ENCODE measurements around the gene SRSF6. TPM values are rescaled to one million over a fixed set of nuclear protein-coding genes. Genes with fewer than 3 reads are reported as not detected.
"Not testable (repeated sequence)": the region's sequence is repeated elsewhere in the genome, so short reads cannot be mapped to it uniquely, and the experiment has no call there.

SRSF6 gene
- polyA plus RNA-seq, 3 donors, result 319 to 438 (median 380) TPM

DNA sequence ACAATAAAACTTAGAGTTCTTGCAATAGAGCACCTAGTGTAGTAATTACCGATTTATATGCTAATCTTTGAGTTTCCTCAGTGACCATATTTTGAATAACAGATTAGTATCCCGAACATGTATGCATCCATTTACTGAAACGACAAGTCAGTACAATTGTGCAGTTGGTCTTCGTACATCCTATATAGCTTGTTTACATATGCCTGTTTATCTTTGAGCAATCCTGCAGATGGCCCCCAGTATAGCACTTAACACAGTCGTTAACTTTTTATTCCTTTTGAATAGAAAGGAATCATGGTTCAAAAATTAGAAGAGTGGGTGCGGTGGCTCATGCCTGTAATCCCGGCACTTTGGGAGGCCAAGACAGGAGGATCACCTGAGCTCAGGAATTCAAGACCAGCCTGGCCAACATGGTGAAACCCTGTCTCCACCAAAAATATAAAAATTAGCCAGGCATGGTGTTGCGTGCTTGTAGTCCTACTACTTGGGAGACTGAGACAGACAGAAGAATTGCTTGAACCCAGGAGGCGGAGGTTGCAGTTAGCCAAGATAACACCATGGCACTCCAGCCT is 6.6 kb downstream of the SRSF6 start:
- DNase-seq, result no peak

DNA sequence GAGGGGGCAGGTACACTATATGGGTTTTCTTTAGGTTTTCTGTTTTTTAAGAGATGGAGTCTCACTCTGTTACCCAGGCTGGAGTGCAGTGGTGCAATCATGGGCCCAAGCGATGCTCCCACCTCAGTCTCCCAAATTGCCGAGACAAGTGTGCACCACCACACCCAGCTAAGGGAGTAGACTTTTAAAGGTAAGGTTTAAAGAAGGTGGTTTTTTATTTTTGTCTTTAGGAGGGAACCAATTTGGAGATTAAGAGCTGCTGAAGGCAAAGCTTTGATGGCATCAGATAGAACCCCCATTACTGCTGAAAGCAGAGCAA is 7.9 kb downstream of the SRSF6 start:
- DNase-seq, result no peak

DNA sequence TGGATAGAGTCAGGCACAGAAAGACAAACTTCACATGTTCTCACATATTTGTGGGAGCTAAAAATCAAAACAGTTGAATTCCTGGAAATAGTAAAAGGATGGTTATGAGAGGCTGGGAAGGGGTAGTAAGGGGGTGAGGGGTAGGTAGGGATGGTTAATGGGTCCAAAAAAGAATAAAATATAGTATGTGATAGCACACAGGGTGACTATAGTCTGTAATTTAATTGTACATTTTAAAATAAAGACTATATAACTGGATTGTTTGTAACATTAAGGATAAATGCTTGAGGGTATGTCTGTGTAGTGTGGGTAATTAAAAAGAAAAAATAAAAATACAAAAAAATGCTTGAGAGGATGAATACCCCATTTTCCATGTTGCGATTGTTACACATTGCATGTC is 9.9 kb downstream of the SRSF6 start:
- no peak for DNase-seq

DNA sequence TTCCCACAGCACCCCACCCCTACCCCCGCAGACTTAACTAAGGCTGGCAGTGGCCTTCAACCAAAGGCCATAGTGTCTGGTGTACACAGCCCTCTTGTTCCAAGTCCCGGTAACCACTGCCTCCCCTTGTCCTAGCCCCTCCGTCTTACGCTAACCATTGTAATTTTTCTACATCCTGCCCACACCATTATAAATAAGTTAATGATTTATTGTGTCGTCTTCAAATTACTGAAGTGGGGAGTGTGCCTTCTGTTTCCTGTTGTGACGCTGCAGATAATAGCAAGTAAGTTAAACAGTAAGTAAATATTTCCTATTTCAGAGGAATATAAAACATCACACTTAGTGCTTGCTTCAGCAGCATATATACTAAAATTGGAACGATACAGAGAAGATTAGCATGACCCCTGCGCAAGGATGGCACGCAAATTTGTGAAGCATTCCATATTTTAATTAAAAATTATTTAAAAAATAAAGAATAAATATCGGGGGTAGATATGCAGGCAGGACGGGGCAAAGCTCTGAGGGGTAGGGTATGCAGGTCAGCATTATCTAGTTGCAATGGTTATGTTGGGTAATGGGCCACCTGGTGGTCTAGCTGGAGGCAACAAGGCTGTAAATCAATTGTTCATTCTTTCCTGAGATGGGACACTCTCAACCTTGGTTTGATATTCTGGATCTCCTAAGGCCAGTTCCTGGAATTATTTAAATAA is 15.1 kb downstream of the SRSF6 start:
- DNase-seq, result no peak

DNA sequence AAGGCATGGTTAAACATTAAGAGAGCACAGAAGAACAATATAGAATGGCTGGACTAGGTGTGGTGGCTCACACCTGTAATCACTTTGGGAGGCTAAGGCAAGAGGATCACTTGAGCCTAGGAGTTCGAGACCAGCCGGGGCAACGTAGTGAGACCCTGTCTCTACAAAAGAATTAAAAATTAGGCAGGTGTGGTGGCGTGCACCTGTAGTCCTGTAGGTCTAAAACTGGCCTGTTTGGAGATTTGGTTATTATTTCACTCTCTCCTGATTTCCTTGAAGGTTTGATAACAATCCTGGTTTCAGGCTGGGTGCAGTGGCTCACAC is 15.6 kb downstream of the SRSF6 start:
- DNase-seq, result no peak

DNA sequence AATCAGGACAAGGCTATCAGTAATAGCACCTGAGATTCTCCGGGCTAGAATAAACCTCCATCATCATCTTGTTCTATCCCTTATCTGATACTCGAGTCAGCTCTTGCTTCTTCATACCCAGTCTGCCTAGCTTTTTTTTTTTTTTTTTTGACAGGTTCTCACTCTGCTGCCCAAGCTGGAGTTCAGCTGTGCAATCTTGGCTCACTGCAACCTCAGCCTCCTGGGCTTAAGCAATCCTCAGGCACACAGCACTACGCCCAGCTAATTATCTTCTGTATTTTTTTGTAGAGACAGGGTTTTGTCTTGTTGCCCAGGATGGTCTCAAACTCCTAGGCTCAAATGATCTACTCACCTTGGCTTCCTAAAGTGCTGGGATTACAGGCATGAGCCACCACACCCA is 19.5 kb downstream of the SRSF6 start:
- no peak for DNase-seq

DNA sequence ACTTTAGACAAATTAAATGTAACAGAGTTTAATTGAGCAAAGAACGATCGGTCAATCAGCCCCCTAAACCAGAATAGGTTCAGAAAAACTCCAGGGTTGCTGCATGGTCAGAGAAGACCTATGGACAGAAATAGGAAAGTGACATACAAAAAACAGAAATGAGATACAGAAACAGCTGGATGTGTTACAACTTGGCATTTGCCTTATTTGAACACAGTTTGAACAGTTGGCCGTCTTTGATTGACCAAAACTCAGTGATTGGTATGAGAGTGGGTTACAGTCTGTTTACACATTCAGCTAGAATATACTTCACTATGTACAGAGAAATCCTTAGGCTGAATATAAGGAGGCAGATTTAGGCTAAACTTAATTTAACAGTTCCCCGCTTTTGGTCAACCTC is 19.9 kb downstream of the SRSF6 start:
- no peak for DNase-seq

DNA sequence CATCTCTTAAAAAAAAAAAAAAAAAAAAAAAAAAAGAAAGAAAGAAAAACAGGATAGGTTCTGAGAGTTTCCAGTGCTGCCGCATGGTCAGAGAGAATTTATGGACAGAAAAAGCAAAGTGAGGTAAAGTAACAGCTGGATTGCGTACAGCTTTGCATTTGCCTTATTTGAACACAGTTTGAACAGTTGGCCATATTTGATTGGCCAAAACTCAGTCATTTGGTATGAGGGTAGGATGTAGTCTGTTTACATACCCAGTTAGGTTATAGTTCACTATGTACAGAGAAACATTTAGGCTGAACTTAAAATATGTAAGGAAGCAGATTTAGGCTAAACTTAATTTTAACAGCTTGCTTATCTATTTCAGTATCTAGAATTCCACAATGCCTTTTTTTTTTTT is 32.3 kb downstream of the SRSF6 start:
- DNase-seq, result no peak

DNA sequence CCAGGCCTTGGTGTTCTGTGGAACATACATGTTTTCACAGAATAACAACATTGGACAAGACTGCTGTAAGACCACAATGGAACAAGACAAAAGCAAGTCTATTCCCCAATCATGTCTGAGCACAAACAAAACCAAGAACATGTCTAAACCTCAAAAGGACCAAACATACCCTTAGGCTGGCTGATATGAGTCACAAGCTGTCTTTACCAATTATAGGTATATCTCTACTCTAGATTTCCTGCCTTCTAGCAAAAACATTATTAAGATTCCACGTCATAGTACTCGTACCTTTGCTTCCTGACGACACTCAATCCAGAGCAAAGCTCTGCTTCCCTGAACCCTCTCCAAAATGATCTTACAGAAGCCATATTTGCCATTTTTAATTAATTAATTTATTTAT is 34.4 kb downstream of the SRSF6 start:
- DNase-seq, result no peak

DNA sequence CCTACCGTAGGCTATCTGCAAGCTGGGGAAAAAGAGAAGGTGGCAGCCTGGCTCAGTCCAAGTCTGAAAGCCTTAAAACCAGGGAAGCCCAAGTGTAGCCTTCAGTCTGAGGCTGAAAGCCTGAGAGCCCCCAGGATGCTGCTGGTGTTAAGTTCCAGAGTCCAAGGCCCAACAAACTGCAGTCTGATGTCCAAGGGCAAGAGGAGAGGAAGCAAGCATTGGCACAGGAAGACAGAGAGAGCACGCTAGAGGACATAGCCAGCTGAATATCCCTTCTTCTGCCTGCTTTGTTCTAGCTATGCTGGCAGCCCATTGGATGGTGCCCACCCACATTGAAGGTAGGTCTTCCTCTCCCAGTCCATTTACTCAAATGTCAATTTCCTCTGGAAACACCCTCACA is 37.7 kb downstream of the SRSF6 start:
- no peak for DNase-seq

DNA sequence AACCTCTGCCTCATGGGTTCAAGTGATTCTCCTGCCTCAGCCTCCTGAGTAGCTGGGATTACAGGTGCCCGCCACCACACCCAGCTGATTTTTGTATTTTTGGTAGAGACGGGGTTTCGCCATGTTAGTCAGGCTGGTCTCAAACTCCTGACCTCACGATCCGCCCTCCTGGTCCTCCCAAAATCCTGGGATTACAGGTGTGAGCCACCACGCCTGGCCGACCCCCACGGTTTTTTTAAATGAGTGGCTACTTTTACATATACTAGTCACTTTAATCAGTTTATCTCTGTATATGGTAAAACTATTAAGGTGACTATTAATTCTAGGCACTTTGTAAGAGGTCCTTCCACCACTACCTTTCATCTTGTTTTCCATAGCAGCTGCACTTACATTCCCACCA is 44.3 kb downstream of the SRSF6 start:
- DNase-seq, result not testable (repeated sequence)

DNA sequence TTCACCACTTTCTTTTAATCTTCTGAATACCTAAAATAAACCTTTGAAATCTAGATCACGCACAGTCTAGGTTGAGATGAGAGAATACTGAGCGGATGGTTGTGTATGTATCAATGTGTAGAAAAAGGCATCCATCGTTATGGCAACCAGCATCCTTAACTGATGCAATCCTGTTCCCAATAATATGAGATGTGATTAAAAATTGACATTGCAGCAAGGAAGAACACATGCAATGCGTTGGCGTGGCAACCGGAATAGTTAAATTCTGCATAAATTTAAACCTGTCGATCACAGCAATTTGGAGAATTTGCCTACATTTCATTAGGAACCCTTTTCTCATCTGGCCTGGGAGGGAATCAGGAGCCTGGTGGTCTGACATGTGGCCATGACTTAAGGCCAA is 48.5 kb downstream of the SRSF6 start:
- DNase-seq, result no peak

DNA sequence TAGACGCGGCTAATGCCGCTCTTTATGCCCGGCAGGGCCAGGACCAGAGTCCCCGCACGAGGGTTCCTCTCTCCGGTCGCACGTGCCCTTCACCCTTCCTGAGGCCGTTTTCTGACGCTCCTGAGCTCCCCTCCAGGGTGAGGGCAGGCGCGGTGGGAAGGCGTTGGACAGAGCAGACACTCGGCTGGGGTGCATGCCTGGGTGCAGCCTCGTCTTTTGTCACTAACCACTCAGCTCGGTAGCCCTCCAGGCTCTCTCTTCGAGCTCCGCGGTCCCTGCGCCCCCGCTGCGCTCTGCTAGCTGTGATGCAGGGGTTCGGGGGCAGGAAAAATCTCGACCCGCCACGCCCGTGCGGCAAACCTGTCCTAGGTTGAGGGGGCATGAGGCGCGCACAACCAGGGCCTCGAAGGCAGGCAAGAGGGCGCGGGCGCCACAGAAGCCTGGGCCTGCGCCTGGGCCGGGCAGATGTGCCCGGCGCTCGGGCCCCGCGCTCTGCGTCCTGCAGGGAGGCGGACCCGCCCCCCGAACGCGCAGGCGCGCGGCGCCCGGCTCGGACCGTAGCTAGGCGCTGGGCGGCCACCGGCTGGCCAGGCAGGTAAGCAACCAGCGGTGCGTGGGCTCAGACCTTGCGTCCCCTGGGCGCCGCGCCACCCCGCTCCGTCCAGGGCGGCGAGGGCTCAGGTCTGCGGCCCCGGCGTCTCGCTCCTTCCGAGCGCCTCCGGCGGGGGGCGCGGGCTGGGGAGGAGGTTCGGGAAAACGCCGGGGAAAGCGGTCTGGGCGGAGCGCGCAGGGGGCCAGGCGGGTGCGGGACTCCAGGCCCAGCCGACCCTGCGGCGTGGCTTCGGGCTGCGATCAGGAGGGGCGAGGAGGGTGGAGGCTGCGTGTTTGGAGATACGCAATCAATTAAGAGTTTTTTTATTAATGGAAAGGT is 49.7 kb downstream of the SRSF6 start, which contains the start of gene L3MBTL1:
Gene L3MBTL1, plus strand, starts transcription at position 548 of the 931 bp plus-strand sequence. CDS start 5,807 bp downstream, outside the sequence.
- peak; percentile 53 for DNase-seq

DNA sequence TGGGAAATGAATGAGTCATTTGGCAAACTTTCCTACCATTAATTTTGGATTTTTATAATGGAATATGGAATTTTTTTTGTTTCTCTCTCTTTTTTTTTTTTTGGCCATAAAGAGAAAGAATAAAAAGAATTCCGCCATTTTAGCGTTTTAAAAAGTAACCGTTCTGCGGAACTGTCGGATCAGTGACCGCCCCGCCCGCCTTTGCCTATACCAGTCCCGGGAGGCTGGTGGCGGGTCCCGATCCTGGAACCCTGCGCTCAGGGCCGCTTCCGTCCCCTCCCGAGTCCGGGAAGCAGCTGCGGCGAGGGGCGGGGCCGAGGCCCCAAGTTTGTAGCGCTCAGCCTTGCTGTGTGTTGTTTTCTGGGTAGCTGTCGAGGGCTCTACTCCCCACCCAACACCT is 50.4 kb downstream of the SRSF6 start:
- no peak for DNase-seq

DNA sequence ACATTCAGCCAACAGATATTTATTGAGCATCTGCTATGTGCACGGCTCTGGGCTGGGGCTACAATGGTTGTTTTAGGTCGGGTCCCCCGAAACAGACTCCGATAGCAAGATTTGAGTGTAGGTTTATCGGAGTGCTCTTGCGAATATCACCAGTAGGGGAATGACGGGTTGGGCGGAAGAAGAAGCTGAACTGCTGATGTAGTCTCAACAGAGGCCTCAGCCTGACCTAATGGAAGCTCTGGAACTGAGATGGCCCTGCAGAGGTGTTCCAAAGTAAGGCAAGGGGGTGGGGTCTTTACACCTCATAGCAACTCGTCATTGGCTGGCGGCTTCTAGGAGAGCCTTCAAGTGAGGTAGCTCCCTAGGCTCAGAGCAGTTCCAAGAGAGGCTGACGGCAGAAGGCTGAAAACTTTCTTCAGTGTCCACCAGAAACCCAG is 50.9 kb downstream of the SRSF6 start:
- DNase-seq, result no peak

DNA sequence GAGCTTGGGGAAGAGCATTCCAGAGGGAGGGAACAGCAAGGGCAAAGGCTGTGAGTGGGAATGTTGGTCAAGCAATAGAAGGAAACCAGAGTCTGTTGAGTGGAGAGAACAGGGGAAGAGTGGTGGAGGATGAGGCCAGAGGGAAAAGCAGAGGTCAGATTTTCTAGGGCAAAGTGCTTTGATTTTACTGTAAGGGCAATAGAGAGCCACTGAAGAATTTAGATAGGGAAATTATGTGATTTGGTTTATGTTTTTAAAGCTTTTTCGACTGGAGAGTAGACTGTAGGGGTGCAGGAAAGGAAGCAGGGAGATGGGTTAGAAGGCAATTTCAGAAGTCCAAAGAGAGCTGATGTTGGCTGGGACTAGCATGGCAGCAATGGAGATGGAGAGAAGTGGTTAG is 54.2 kb downstream of the SRSF6 start:
- no peak for DNase-seq

DNA sequence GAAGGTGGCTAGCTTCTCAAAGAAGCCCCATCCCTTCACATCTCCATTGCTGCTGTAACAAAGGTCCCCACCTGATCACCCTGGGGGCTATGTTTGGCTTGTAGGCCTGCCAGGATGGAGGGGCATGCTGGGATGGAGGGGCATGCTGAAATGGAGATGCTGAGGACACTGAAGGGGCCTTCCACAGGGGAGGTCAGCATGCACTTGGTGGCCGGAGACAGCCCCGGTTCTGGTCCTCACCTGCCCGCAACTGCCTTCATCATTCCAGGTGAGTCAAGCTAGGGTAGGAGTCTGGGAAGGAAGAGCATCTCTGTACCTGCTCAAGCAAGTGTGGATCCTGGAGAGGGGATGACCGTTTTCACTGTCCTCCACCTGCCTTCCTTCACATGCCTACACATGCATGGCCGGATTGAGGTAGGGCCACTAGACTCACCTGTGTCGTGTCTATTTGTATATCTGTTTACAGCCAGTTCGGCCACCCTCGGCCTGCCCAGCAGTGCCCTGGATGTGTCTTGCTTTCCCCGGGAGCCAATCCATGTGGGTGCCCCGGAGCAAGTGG is 55.8 kb downstream of the SRSF6 start:
- DNase-seq, result no peak

Other genes with a start within 250 kb of the SRSF6 start
- 10 to 100 TPM; 12.3 to 27.8 (median 25.8) TPM for gene L3MBTL1, start 49.8 kb downstream of the SRSF6 start, polyA plus RNA-seq (ENCODE audit: insufficient read length in 3 of 3)
- gene SGK2, start 101.1 kb downstream of the SRSF6 start, polyA plus RNA-seq (ENCODE audit: insufficient read length in 3 of 3), result 10 to 100 TPM; 38.4 to 80.6 (median 66.7) TPM
- gene IFT52, start 133.0 kb downstream of the SRSF6 start, polyA plus RNA-seq (ENCODE audit: insufficient read length in 3 of 3), result 10 to 100 TPM; 69.1 to 73.0 (median 70.6) TPM
- 10 to 100 TPM; 24.4 to 33.9 (median 33.3) TPM for gene MYBL2, start 209.2 kb downstream of the SRSF6 start, polyA plus RNA-seq (ENCODE audit: insufficient read length in 3 of 3)